Measurements from ENCODE around the gene PRPH.
"Not testable (repeated sequence)": the region's sequence is repeated elsewhere in the genome, so short reads cannot be mapped to it uniquely, and the experiment has no call there.

PRPH gene

DNA sequence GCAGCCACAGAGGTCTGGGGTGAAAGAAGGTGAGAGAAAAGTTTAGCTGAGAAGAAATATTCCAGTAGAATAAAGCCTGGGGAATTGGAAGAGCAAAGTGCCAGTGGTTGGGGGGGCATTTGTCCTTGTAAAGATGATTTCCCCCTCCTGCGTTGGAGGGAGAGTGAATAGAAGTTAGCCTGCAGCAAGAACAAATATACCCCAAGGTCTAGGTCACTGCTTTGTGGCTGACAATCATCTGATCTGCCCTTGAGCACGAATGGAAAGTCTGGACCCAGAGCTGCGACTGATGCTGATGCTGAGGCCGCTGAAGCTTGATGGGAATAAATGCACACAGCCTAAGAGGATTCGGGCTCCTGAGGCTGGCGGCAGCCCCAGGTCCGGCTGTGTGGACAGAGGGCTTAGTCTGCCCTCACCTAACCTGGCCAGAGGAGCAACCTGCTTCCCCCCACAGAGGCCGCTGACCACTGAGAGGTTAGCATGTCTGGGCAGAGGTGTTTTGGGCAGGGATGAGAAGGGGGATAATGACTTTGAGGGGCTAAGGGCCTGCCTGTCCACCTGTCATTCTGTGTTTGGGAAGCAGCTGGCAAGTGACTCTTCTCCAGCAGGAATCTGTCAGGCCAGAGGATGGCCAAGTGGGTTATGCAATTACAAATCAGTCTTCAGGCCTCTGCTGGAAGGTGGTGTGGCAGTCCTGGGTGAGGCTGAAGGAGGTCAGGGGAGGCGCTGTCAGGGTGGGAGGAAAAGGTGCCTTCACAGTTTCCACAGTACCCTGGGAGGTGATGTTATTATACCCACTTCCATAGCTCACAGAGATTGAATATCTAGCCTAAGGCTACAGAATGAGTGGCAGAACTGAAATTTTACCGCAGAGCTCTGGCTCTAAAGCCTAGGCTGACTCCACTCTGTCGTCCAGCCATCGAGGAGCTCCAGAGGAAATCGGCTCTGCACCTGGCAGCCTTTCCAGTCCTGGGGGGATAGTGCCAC lies 18.4 kb upstream of the PRPH start:
- DNase-seq, result no peak

DNA sequence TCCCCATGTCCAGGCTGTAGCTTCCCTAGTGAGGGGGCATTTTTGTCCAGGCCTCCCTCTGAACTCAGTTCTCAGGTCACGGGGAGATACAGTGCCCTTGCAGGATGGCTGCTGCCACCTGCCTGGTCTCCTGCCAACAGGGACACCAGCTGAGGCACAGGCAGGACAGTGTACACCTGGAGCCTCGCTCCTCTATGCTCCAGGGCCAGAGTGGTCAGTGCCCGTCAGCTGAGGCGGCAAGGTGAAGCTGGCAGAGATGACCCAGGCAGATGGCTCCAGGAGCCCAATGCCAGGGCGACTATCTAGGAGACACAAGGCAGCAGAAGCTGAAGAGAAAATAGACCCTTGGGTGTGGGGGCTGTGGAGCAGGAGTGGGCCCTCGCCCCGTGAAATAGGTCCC lies 17.5 kb upstream of the PRPH start:
- DNase-seq, result no peak

- DNase-seq, result no peak
Measured at GRCh38 chr12:49279706-49280159, 15.2 kb upstream of the PRPH start.

GRCh38 chr12:49280545-49280944 lies 14.4 kb upstream of the PRPH start:
- not testable (repeated sequence) for DNase-seq

- no peak for DNase-seq
Measured at GRCh38 chr12:49282302-49282701, 12.6 kb upstream of the PRPH start.

DNA sequence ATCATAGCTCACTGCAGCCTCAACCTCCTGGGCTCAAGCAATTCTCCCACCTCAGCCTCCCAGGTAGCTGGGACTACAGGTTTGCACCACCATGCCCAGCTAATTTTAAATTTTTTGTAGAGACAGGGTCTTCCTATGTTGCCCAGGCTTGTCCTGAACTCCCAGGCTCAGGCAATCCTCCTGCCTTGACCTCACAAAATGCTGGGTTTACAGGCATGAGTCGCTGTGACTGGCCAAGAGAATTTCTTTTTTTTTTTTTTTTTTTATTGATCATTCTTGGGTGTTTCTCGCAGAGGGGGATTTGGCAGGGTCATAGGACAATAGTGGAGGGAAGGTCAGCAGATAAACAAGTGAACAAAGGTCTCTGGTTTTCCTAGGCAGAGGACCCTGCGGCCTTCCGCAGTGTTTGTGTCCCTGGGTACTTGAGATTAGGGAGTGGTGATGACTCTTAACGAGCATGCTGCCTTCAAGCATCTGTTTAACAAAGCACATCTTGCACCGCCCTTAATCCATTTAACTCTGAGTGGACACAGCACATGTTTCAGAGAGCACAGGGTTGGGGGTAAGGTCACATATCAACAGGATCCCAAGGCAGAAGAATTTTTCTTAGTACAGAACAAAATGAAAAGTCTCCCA lies 12.1 kb upstream of the PRPH start:
- DNase-seq, result not testable (repeated sequence)

- DNase-seq, result no peak
Measured at GRCh38 chr12:49283541-49284429, 11.2 kb upstream of the PRPH start.

DNA sequence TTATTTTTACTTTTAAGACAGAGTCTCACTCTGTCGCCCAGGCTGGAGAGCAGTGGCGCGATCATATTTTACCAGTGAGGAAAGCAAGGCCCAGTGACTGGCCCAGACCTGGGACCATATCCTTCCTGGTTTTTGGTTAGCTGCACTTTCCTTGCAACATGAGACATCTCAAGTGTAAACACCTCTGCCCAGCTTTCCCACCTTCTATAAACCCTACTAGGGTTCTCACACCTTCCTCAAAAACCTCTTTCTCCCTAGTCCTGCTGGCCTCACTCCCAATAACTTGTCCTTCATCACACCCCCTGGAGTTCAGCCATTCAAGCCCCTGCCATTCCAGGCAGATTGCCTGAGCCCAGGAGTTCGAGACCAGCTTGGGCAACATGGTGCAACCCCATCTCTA lies 10.3 kb upstream of the PRPH start:
- DNase-seq, result no peak

DNA sequence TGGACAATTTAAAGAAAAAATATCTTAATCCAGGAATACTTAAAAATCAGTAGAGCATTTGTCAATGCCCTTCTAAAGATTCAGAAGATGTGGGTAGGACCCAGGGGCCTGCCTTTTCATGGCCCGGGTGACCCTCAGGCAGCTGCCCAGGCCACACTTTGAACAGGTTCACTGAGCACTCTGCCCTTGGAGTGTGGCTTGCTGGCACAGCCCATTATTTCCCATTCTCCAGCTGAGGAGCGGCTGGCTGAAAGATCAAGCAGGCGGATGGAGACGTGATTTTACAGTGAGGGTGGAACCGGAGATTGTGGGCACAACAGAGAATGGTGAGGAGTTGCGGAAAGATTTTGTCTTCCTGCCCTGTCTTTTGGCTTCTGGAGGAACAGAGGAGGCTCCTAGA lies 7.1 kb upstream of the PRPH start:
- no peak for DNase-seq

GRCh38 chr12:49288412-49288853 lies 6.5 kb upstream of the PRPH start:
- DNase-seq, result no peak

DNA sequence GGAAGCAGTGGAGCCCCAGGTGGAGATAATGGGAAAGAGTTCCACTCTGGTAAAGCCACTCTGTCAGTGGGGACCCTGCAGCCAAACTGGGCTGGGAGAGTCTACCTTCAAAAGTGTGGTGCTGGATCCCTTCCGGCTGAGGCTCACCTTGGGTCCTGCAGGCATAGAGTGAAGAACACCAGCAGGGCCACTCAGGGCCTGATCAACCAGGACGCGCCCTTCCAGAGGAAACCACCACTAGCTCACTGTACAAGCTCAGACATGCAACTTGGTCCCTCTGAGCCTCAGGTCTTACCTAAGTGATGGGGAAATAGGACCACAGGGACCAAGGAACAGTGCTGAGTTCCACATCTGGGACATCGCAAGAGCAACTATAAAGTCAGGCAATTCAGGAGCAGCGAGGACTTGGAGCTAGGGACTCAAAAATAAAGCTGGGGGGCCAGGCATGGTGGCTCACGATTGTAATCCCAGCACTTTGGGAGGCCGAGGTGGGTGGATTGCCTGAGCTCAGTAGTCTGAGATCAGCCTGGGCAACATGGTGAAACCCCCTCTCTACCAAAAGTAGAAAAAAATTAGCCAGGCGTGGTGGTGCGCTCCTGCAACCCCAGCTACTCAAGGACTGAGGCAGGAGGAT lies 5.9 kb upstream of the PRPH start:
- DNase-seq, result no peak

DNA sequence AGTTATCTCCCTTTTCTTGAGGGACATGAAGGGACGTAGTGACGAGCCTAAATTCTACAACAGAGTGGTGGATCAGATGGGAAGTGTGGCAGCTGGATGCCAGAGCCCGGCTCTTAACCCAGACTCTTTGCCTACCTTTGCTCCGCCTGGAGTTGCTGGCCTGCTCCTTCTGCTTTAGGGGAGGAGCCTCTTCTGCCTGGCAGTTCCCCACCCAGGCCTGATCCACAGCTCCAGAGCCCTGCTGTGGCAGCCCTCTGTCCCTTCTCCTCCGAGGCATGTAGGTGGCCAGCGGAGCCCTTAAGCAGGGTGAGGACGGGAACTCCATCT lies 2.3 kb upstream of the PRPH start:
- DNase-seq, result no peak

DNA sequence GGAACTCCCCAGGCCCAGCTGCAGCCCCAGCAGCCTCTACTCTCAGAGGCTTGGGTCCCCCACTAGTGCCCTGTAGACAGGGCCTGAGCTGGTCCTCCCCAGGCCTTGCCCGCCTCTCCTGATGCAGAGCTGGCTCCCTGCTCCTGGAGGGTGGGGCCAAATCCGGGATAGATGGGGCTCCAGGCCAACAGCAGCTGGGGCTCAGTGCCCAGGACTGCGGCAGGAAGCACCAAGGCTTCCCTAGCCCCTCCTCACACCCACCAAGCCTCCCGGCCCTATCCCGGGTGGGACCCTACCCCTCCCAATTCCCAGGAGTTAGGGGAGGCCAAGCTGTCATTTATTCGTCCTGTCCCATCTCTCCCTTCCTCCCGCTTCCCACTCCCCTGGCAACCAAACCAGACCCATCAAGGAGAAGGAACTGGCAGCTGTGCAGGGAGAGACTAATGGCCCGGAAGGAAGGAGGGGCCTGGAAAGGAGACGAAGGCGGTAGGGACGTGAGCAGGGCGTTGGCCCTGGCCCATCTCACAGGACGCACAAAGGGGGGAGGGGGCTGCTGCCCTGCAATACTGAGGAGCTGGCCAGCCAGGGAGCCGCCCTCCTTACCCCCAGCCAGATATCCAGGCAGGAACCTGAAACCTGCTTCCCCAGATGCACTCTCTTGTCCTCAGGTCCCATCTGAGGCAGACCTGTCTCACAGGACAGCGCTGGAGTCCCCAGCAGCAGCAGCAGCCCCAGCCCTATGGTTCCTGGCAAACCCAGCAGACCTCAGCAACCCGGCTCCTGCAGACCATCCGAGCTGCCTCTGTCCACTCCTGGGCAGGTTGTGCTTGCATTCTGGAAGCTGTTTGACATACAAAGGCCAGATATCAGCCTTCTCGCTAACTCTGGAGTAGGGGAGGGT lies 1.6 kb upstream of the PRPH start:
- peak; percentile 61 for DNase-seq

DNA sequence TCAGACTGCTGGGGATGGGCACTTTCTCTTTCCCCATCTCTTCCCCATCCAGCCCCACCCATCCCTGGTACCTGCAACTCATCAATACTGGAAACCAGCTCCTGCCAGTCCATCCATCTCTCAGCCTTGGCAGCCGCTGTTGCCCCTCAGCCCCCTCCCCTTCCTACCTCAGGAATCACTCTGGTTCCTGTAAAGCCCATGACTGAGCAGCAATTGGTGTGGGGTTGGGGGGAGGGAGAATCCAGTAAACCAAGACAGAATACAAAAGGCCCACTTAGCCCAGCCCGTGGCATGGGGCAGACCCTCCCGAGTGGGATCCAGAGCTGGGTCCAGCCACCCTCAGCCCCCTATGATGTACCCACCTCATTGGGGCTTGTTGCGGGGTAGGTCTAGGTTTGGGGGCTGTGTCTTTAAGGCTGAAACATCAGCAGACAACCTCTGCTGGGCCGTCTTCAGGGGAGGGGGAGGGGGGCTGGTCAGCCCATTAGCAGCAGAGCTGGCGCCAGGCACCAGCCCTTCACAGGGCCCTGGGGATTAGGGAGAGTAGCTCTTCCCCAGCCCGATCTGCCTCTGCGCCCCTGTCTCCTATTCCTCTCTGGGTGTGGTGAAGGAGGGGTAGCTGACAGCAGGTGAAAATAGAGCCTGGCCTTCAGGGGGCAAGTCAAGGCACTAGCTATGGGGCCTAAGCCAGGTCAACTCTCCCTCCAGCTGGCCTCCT lies 702 bp upstream of the PRPH start:
- peak; percentile 74 for DNase-seq

DNA sequence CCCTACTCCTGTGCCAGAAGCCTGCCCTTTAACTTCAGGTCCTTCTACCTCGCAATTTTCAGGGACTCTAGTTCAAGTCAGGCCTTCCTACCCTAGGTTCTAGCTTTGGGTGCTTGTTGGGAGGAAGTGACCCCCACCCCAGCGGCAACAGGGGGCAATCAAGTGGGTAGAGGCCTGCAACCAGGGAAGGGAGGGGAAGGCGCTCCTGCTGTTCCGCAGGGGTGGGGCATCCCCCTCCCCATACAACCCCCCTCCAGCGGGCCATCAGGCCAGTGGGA lies 204 bp upstream of the PRPH start:
- no peak for DNase-seq

- peak; percentile 41 for DNase-seq
Measured at GRCh38 chr12:49296034-49296835, 1.3 kb downstream of the PRPH start.

GRCh38 chr12:49296836-49297694 lies 2.1 kb downstream of the PRPH start:
- DNase-seq, result no peak

DNA sequence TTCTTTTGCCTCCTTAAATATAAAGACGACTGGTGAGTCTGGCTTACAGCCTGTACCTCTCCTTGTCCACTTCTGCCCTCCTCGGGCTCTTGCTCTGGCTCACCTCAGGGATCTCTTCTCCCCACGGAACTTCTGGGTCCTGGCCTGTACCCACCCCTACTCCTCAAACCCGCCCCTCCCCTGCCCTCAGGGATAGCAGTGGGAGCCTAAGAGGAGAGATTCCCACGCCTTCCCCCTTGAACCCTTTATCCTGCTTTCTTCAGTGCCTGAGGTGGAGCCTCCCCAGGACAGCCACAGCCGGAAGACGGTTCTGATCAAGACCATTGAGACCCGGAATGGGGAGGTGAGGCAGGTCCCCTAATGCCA lies 2.7 kb downstream of the PRPH start:
- DNase-seq, result no peak

DNA sequence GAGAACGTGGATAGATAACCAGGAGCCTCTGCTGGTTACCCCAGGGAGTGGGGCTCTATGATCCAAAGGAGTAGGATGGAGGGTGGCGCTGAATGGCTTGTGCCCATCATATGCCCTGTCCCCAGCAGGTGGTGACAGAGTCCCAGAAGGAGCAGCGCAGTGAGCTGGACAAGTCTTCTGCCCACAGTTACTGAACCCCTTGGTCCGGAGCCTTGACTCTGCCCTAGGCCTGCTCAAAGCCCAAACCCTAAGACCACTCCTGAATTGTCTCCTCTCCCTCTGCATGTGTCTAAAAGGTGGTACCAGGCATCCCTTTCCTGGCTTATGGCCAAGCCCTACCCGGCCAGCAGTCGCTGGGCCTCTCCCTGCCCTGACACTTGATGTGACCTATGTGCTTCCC lies 3.2 kb downstream of the PRPH start:
- DNase-seq, result no peak

Data from NCI-H187 treated with DMSO at 0.1 percent for 48 hours (cell line).